Lower lobe of right lung (tissue), 2 donors: ENCODE measurements around the gene IRX2. TPM values are rescaled to one million over a fixed set of nuclear protein-coding genes. Genes with fewer than 3 reads are reported as not detected.

ENCODE experiments used
- ATAC-seq, 2 donors: fragments of 200-7000 bp; cut with Tn5 transposase; one replicate each; pipeline ENCODE4 v1.9.1; 2020 to 2022; ENCODE audit warnings: mild to moderate bottlenecking in 2 of 2, moderate library complexity in 2 of 2
- DNase-seq: peaks from one replicate; pipeline ENCODE4 v3.0.0-alpha.2; 2020
- H3K27ac ChIP-seq: fragments of 200-600 bp; one replicate; pipeline ENCODE4 v1.8.0; 2022
- H3K27me3 ChIP-seq: fragments of 200-600 bp; one replicate; pipeline ENCODE4 v1.8.0; 2022; ENCODE audit warnings: low read depth
- H3K36me3 ChIP-seq: fragments of 200-600 bp; one replicate; pipeline ENCODE4 v1.8.0; 2022; ENCODE audit warnings: mild to moderate bottlenecking
- H3K4me1 ChIP-seq: fragments of 200-600 bp; one replicate; pipeline ENCODE4 v1.8.0; 2022
- H3K4me3 ChIP-seq: fragments of 200-600 bp; one replicate; pipeline ENCODE4 v1.8.0; 2022; ENCODE audit warnings: mild to moderate bottlenecking
- H3K9me3 ChIP-seq: fragments of 200-600 bp; one replicate; pipeline ENCODE4 v1.8.0; 2022
- intact Hi-C: fragments of 100-400 bp; cut with DNase I; formaldehyde crosslinking; loops from one replicate; pipeline ENCODE4 v1.11.0; 2022
- total RNA-seq: library from RNA; stranded (reverse); fragmentation: NEBNext Ultra II Directional; extraction: Animal tissue kit (Norgen Biotek cat#: 25700); gene quantifications from one replicate; pipeline ENCODE4 v1.2.1, GENCODE V29; 2021
- TF ChIP-seq, protein P1 (sequence below): fragments of 200-600 bp; IDR thresholded peaks from one replicate; pipeline ENCODE4 v1.8.0; 2022; ENCODE audit warnings: antibody characterized with exemption, mild to moderate bottlenecking
- donor health status: DM: no; HTN: yes; CAD: no; lungs with severe emphysema.

The IRX2 gene
- total RNA-seq, 1 donor from 2014 or later, result 52.1 TPM

DNA sequence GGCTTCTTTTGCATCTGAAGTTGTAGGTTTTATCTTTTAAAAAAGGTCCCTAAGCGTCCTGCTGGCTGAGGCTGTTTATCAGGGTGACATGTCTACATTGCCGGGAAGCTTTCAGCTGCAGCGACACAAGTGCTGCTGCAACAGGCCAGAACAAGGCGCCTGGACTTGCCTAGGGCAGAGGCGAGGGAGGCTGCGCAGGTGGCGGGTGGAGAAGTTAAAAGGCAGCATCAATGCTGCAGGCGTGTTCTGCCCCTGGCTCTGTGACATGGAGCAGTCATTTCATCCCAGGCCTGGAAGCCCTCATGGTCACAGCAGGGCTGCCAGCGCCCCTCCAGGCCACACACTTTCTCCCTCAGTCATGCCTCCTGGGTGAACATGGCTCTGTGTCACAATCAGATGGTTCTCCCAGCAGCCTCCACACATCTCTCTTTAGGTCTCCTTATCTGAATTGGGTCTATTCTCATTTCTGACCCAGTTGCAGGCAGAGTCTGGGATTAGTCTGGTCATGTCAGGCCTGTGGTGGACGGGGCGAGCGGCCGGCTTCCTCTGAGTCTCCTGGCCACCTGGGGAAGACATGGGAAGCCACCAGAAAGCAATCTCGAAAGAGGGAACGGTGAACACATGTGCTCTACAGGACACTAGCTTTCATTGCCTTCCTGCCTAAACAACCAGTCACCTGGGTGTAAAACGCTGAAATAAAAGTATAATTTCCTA is 41.3 kb downstream of the IRX2 start:
- H3K9me3 ChIP-seq, result no peaks in the 10 kb centered on the region
- H3K36me3 ChIP-seq, result no peaks in the 10 kb centered on the region
- TF ChIP-seq, protein P1, sequence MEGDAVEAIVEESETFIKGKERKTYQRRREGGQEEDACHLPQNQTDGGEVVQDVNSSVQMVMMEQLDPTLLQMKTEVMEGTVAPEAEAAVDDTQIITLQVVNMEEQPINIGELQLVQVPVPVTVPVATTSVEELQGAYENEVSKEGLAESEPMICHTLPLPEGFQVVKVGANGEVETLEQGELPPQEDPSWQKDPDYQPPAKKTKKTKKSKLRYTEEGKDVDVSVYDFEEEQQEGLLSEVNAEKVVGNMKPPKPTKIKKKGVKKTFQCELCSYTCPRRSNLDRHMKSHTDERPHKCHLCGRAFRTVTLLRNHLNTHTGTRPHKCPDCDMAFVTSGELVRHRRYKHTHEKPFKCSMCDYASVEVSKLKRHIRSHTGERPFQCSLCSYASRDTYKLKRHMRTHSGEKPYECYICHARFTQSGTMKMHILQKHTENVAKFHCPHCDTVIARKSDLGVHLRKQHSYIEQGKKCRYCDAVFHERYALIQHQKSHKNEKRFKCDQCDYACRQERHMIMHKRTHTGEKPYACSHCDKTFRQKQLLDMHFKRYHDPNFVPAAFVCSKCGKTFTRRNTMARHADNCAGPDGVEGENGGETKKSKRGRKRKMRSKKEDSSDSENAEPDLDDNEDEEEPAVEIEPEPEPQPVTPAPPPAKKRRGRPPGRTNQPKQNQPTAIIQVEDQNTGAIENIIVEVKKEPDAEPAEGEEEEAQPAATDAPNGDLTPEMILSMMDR, result no peak
- no peak for ATAC-seq
- no peaks in the 10 kb centered on the region for H3K27me3 ChIP-seq
- H3K4me1 ChIP-seq, result no peaks in the 10 kb centered on the region
- intact Hi-C loops, result no loop called here
- no peak overlapping the region for H3K4me3 ChIP-seq
- no peak overlapping the region for H3K27ac ChIP-seq
- no peak for DNase-seq

DNA sequence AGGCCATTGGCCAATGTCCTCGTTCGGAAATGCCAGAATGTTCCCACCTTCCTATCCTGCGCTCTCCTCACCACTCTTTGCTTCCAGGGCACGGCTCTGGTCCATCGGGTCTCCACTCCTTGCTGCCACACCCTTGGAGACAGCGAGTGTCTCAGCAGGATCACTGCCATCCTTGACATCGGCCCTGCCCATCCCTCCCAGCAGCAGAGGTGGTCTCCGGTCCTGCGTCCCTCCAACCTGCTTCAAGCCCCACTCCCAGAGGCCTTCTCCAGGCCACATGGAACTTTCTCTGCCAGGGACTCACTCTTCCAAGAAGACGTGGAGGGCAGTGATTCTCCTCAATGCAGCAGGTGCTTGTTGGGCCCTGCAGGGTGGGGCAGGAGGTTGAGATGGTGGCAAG is 42.7 kb downstream of the IRX2 start:
- Histone ChIP-seq H3K9me3 (no peaks in the 10 kb centered on the region), H3K36me3 (no peaks in the 10 kb centered on the region), H3K27me3 (no peaks in the 10 kb centered on the region), H3K4me3 (no peak overlapping the region), H3K4me1 (no peaks in the 10 kb centered on the region), H3K27ac (no peak overlapping the region)
- intact Hi-C loops, result no loop called here
- DNase-seq (no peak), ATAC-seq (no peak)
- TF ChIP-seq, protein P1, result no peak

DNA sequence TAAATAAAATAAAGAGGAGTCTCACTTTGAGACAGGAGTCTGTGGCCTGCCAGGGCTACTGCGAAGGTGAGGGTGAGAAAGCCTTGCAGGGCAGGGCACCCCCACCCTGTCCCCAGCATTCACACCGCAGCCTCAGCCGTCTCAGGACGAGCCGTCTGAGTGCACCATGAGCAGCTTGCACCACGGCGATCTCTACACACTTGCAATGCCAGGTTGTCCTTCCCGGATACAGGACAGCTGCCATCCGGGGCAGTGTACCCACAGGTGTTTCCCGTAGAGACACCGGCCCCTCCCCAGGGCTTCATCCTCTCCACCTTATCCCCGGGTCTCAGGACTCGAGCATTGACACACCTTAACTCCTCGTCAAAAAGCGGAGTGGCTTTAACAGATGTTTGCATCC is 43.3 kb downstream of the IRX2 start:
- no peaks in the 10 kb centered on the region for H3K9me3 ChIP-seq
- H3K4me1 ChIP-seq, result no peaks in the 10 kb centered on the region
- intact Hi-C loops, result no loop called here
- no peaks in the 10 kb centered on the region for H3K27me3 ChIP-seq
- ATAC-seq, result no peak
- TF ChIP-seq, protein P1, result no peak
- no peak overlapping the region for H3K27ac ChIP-seq
- no peaks in the 10 kb centered on the region for H3K36me3 ChIP-seq
- no peak overlapping the region for H3K4me3 ChIP-seq
- no peak for DNase-seq

DNA sequence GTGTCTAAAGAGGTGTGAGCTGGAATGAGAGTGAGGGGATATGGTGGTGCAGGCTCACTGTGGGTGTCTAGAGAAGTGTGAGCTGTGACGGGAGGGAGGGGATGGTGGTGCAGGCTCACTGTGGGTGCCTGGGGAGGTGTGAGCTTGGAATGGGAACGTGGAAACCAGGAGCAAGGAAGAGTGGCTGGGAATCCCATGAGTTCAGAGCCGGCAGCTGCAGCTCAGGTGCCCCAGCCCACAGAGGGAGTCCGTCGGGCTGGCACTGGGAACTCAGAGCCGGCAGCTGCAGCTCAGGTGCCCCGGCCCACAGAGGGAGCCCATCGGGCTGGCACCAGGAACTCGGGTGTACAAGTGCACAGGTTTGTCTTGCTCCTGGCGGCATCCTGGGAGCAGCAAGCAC is 45.6 kb downstream of the IRX2 start:
- DNase-seq (no peak), ATAC-seq (no peak)
- Histone ChIP-seq H3K4me1 (no peaks in the 10 kb centered on the region), H3K27ac (no peak overlapping the region), H3K27me3 (no peaks in the 10 kb centered on the region), H3K36me3 (no peaks in the 10 kb centered on the region), H3K9me3 (no peaks in the 10 kb centered on the region), H3K4me3 (no peak overlapping the region)
- intact Hi-C loops, result no loop called here
- TF ChIP-seq, protein P1, result no peak

DNA sequence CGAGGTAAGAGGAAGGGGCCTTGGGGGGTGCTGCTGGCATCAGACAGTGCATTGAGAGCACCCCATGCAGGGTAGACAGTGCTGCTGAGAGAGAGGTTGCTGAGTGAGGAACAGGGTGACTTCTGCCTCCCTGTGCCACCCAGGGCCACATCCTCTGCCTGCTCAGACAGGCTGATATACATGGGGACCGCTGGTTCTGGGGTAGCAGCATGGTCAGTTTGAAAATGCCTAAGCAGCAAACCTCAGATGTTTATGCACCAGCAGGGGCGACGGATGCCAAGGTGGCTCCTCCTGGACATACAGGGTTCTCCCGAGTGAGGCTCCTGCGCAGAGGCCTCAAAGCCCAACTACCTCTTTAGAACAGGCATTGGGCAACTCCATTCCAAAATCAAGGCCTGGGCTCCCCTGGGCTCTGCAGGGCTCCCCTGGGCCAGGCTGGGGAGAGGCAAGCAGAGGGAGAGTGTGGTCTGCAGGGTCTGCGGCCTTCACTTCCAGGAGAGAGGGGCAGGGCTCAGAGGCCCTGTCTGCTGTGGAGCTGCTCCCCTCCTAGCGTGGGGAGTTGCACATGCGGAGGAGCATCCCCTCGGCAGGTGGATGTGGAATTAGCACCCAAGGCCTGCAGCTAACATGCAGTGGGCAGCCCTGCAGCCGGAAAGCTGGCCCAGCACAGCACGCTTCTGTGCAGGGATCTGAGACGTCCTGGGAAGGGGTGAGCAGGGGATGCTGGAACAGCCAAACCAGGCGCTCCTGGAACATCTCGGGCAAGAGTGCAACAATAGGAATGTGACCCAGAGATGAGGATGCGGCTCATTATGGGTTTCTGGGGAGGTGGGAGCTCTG is 46.5 kb downstream of the IRX2 start:
- H3K36me3 ChIP-seq, result no peaks in the 10 kb centered on the region
- H3K9me3 ChIP-seq, result no peaks in the 10 kb centered on the region
- intact Hi-C loops, result no loop called here
- H3K4me1 ChIP-seq, result no peaks in the 10 kb centered on the region
- DNase-seq, result no peak
- TF ChIP-seq, protein P1, result no peak
- no peaks in the 10 kb centered on the region for H3K27me3 ChIP-seq
- no peak overlapping the region for H3K4me3 ChIP-seq
- ATAC-seq, result no peak
- H3K27ac ChIP-seq, result no peak overlapping the region
